D721Med (cell line): Measurements from ENCODE around the gene TBC1D10B.
"Not testable (repeated sequence)": the region's sequence is repeated elsewhere in the genome, so short reads cannot be mapped to it uniquely, and the experiment has no call there.

Source experiments
- DNase-seq: peaks from one replicate; pipeline ENCODE4 v3.0.0; 2011; ENCODE audit warnings: low spot score; ENCODE audit not compliant: insufficient read length
- FAIRE-seq: peaks from 2 replicates; lab custom pipeline; 2011; peaks lifted over from hg19 to GRCh38; lab: Jason Lieb, UNC
- CTCF ChIP-seq: IDR thresholded peaks from 2 replicates; pipeline ENCODE4 v1.5.1; 2012; ENCODE audit warnings: mild to moderate bottlenecking, control low read depth; ENCODE audit not compliant: insufficient read depth; ENCODE audit errors: missing control alignments

Gene TBC1D10B

GRCh38 chr16:30346286-30346685 is 24.0 kb downstream of the TBC1D10B start:
- no peak for TF ChIP-seq CTCF
- no peak for FAIRE-seq
- no peak for DNase-seq

- FAIRE-seq, result not testable (repeated sequence)
Observed at GRCh38 chr16:30343491-30343820, 26.8 kb downstream of the TBC1D10B start.

GRCh38 chr16:30342751-30343490 is 27.4 kb downstream of the TBC1D10B start:
- TF ChIP-seq CTCF, result no peak
- DNase-seq (no peak), FAIRE-seq (no peak)

More at GRCh38 chr16:30343491-30343820, 26.8 kb downstream of the TBC1D10B start:
- DNase-seq, result not testable (repeated sequence)

- FAIRE-seq, DNase-seq: not testable (repeated sequence)
Observed at GRCh38 chr16:30341971-30342370, 28.3 kb downstream of the TBC1D10B start.

- DNase-seq, result no peak
- no peak for FAIRE-seq
- no peak for TF ChIP-seq CTCF
Observed at GRCh38 chr16:30340621-30341020, 29.7 kb downstream of the TBC1D10B start.

GRCh38 chr16:30338715-30339114 is 31.6 kb downstream of the TBC1D10B start:
- not testable (repeated sequence) for DNase-seq, FAIRE-seq

- not testable (repeated sequence) for FAIRE-seq, DNase-seq
Observed at GRCh38 chr16:30337964-30338357, 32.3 kb downstream of the TBC1D10B start.

- FAIRE-seq (no peak), DNase-seq (no peak)
- no peak for TF ChIP-seq CTCF
Observed at GRCh38 chr16:30335598-30336474, 34.5 kb downstream of the TBC1D10B start.

- not testable (repeated sequence) for DNase-seq, FAIRE-seq
Observed at GRCh38 chr16:30335028-30335597, 35.2 kb downstream of the TBC1D10B start.

GRCh38 chr16:30334473-30334989 is 35.8 kb downstream of the TBC1D10B start:
- not testable (repeated sequence) for FAIRE-seq, DNase-seq

GRCh38 chr16:30324220-30324619 is 46.1 kb downstream of the TBC1D10B start:
- DNase-seq, FAIRE-seq: not testable (repeated sequence)

GRCh38 chr16:30318647-30319046 is 51.6 kb downstream of the TBC1D10B start:
- not testable (repeated sequence) for FAIRE-seq, DNase-seq

GRCh38 chr16:30310937-30311336 is 59.4 kb downstream of the TBC1D10B start:
- not testable (repeated sequence) for DNase-seq, FAIRE-seq

GRCh38 chr16:30309255-30309654 is 61.0 kb downstream of the TBC1D10B start:
- not testable (repeated sequence) for FAIRE-seq, DNase-seq
